Mesenchymal stem cell (in vitro differentiated cells and primary cell): Measurements from ENCODE around the gene CUX1.

Experiments
- DNase-seq: peaks from one replicate; pipeline ENCODE4 v3.0.0-alpha.2; 2013
- H2AFZ ChIP-seq: one replicate; pipeline ENCODE4 v1.6.1; 2013; ENCODE audit warnings: low read depth, mild to moderate bottlenecking, control low read depth, inconsistent platforms, low read length, moderate library complexity
- H2AK5ac ChIP-seq: 2 replicates; pipeline ENCODE4 v1.6.1; 2013; ENCODE audit warnings: low read length, moderate library complexity, mild to moderate bottlenecking, inconsistent platforms; ENCODE audit not compliant: severe bottlenecking
- H2BK120ac ChIP-seq: one replicate; pipeline ENCODE4 v1.6.1; 2013; ENCODE audit warnings: low read depth, mild to moderate bottlenecking, inconsistent platforms, low read length, moderate library complexity
- H2BK12ac ChIP-seq, 2 experiments: one replicate each; pipeline ENCODE4 v1.6.1; 2013; ENCODE audit warnings: inconsistent platforms in 2 of 2, low read length in 2 of 2, mild to moderate bottlenecking in 2 of 2, moderate library complexity in 2 of 2, control low read depth in 1 of 2
- H2BK15ac ChIP-seq: one replicate; pipeline ENCODE4 v1.6.1; 2013; ENCODE audit warnings: mild to moderate bottlenecking, low read depth, inconsistent platforms; ENCODE audit not compliant: poor library complexity, severe bottlenecking
- H2BK5ac ChIP-seq: 2 replicates; pipeline ENCODE4 v1.6.1; 2013; ENCODE audit warnings: low read depth, mild to moderate bottlenecking, low read length, control low read depth, inconsistent platforms; ENCODE audit not compliant: poor library complexity, severe bottlenecking
- H3K14ac ChIP-seq, 2 experiments: one replicate each; pipeline ENCODE4 v1.6.1; 2013; ENCODE audit warnings: inconsistent platforms in 2 of 2, low read length in 2 of 2, control low read depth in 1 of 2, mild to moderate bottlenecking in 1 of 2, moderate library complexity in 1 of 2
- H3K18ac ChIP-seq, 2 experiments: one replicate each; pipeline ENCODE4 v1.6.1; 2013; ENCODE audit warnings: inconsistent platforms in 2 of 2, low read length in 2 of 2, control low read depth in 1 of 2, low read depth in 1 of 2, mild to moderate bottlenecking in 1 of 2
- H3K23ac ChIP-seq, 2 experiments: one replicate each; pipeline ENCODE4 v1.6.1; 2013; ENCODE audit warnings: inconsistent platforms in 2 of 2, low read length in 2 of 2, mild to moderate bottlenecking in 2 of 2, moderate library complexity in 2 of 2, control low read depth in 1 of 2
- H3K27ac ChIP-seq: 2 replicates; pipeline ENCODE4 v1.5.1; 2013; ENCODE audit warnings: mild to moderate bottlenecking, moderate library complexity, low read length, control low read depth, inconsistent platforms; ENCODE audit not compliant: poor library complexity, severe bottlenecking
- H3K27me3 ChIP-seq, 2 experiments: 2 replicates each; pipeline versions ENCODE4 v1.6.1 to v1.7.0; 2013; ENCODE audit warnings: low read length in 2 of 2, mild to moderate bottlenecking in 2 of 2, moderate library complexity in 2 of 2, control low read depth in 1 of 2, inconsistent platforms in 1 of 2; ENCODE audit not compliant: control insufficient read depth in 1 of 2, insufficient read depth in 1 of 2
- H3K36me3 ChIP-seq, 2 experiments: 2 replicates each; pipeline versions ENCODE4 v1.6.1 to v1.7.0; 2013; ENCODE audit warnings: low read length in 2 of 2, control low read depth in 1 of 2, inconsistent platforms in 1 of 2, low read depth in 1 of 2, mild to moderate bottlenecking in 1 of 2; ENCODE audit not compliant: insufficient read depth in 2 of 2, control insufficient read depth in 1 of 2
- H3K4ac ChIP-seq, 2 experiments: one replicate each; pipeline ENCODE4 v1.6.1; 2013; ENCODE audit warnings: inconsistent platforms in 2 of 2, low read length in 2 of 2, mild to moderate bottlenecking in 2 of 2, moderate library complexity in 2 of 2, control low read depth in 1 of 2, low read depth in 1 of 2
- H3K4me1 ChIP-seq: 2 replicates; pipeline ENCODE4 v1.6.1; 2013; ENCODE audit warnings: low read depth, low read length, control low read depth; ENCODE audit not compliant: control insufficient read depth, insufficient read depth
- H3K4me2 ChIP-seq: 2 replicates; pipeline ENCODE4 v1.6.1; 2013; ENCODE audit warnings: low read length, mild to moderate bottlenecking, inconsistent platforms; ENCODE audit not compliant: poor library complexity, severe bottlenecking
- H3K4me3 ChIP-seq, 2 experiments: 2 replicates each; pipeline versions ENCODE4 v1.5.1 to v1.7.0; 2013; ENCODE audit warnings: low read length in 2 of 2, mild to moderate bottlenecking in 2 of 2, control low read depth in 1 of 2, low read depth in 1 of 2; ENCODE audit not compliant: insufficient read depth in 1 of 2
- H3K79me1 ChIP-seq: replicated peaks from 2 replicates; pipeline ENCODE4 v1.6.1; 2013; ENCODE audit warnings: mild to moderate bottlenecking, control low read depth, low read length, inconsistent platforms; ENCODE audit not compliant: poor library complexity, severe bottlenecking
- H3K9ac ChIP-seq: 2 replicates; pipeline ENCODE4 v1.7.0; 2013; ENCODE audit warnings: mild to moderate bottlenecking, low read length, moderate library complexity
- H3K9me3 ChIP-seq: 2 replicates; pipeline ENCODE4 v1.7.0; 2013; ENCODE audit warnings: mild to moderate bottlenecking, low read length; ENCODE audit not compliant: control insufficient read depth
- H4K8ac ChIP-seq: one replicate; pipeline ENCODE4 v1.6.1; 2013; ENCODE audit warnings: inconsistent platforms, mild to moderate bottlenecking, low read length, moderate library complexity
- H4K91ac ChIP-seq: one replicate; pipeline ENCODE4 v1.6.1; 2013; ENCODE audit warnings: mild to moderate bottlenecking, low read length, inconsistent platforms
- WGBS: methylation state at CpG from one replicate; pipeline ENCODE4 v1.1.7; 2013; ENCODE audit warnings: mixed read lengths; 5-methylcytosine and 5-hydroxymethylcytosine counted together

Gene CUX1

DNA sequence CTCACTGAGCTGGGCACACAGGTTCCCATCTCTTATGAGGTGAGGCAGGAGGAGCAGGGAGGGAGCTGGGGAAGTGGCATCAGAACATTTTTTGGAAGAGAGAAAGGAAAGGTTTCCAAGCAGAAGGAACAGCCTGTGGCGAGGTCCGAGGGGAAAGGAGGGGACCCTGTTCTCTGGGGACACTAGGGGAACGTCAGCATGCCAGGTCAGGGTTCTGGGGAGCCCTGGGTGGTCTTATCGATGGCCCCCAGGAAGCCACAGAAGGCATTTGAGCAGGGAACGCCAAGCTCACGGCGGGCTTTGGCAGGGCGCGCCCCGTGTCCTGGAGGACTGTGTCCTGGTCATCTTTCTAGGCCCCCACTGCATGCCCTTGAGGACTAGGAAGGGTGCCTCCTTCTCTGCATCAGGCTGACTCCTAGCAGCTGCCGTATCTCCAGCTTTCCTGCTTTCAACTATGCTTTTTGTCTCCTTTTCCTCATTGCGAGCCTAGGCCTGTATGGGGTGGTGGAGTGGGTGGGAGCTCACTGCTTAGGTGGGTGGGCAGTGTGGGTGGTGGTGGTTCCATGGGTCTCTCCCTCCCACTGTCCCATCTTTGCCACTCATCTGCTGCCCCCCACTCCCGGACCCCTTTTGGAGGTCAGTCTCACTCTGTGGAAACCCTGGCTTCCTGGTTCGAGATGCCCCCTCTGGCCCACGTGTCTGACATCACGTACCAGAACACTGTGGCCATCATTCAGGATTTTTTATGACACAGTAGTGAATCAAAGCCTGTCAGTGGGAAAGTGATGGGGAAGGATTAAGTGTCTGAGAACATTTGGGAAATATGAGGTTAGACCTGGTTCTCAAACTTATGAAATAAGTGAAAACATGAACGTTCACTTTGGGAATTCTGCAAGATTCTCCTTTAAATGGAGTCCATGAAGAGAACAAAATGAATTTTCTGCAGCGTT is 89.1 kb downstream of the CUX1 start:
- Histone ChIP-seq H2BK5ac (no peak overlapping the region), H2BK15ac (no peak overlapping the region), H3K4me3 (no peak overlapping the region), H3K4me2 (no peak overlapping the region), H3K27me3 (no peaks in the 10 kb centered on the region), H2AFZ (no peak overlapping the region), H3K79me1 (peaks cover 57% of the 10 kb centered on the region), H2BK12ac (no peak overlapping the region), H2BK120ac (no peak overlapping the region), H3K9ac (no peak overlapping the region), H2AK5ac (no peak overlapping the region), H3K23ac (peak overlapping the region in 1 of 2 experiments; percentile 27), H4K8ac (no peak overlapping the region), H3K4ac (no peak overlapping the region), H3K4me1 (peaks cover 13% of the 10 kb centered on the region), H4K91ac (peak overlapping the region; percentile 54), H3K18ac (peak overlapping the region; percentile 41 to 49), H3K27ac (no peak overlapping the region), H3K36me3 (peaks cover 0 to 3% of the 10 kb centered on the region in 2 experiments), H3K14ac (no peak overlapping the region), H3K9me3 (no peaks in the 10 kb centered on the region)
- 94% methylated on average over 16 of the region's 18 CpGs for WGBS
- no peak for DNase-seq

DNA sequence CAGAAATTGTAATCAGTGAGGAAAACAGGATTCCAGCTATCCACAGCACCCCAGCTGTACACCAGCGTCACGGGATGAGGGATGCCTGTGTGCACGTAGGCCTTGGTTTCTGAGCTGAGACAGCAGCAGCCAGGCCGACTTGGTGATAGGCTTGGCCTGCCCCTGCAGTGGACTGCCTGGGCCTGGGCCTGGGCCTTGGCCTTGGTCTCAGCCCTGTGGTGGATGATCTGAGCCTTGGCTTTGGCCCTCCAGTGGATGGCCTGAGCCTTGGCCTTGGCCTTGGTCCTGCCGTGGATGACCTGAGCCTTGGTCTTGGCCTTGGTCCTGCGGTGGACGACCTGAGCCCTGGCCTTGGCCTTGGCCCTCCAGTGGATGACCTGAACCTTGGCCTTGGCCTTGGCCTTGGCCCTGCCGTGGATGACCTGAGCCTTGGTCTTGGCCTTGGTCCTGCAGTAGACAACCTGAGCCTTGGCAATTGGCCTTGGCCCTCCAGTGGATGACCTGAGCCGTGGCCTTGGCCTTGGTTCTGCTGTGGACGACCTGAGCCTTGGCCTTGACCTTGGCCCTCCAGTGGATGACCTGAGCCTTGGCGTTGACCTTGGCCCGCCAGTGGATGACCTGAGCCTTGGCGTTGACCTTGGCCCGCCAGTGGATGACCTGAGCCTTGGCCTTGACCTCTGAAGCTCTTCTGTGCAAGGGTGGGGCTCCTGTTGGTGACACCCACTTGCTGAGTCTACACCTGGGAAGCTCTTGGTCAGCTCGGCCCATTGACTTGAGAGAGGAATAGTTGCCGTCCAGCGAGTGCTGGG is 93.8 kb downstream of the CUX1 start:
- Histone ChIP-seq H3K23ac (no peak overlapping the region), H4K91ac (peak overlapping the region; percentile 83), H2BK12ac (peak overlapping the region; percentile 6 to 19), H3K79me1 (peaks cover 49% of the 10 kb centered on the region), H3K4me2 (no peak overlapping the region), H2AK5ac (no peak overlapping the region), H3K9me3 (no peaks in the 10 kb centered on the region), H3K4me1 (peaks cover 19% of the 10 kb centered on the region), H3K27ac (no peak overlapping the region), H3K4ac (no peak overlapping the region), H3K36me3 (peaks cover 3 to 9% of the 10 kb centered on the region in 2 experiments), H3K14ac (peak overlapping the region in 1 of 2 experiments; percentile 57), H4K8ac (peak overlapping the region; percentile 4), H3K4me3 (no peak overlapping the region), H2BK120ac (no peak overlapping the region), H3K18ac (peak overlapping the region in 1 of 2 experiments; percentile 22), H2BK15ac (no peak overlapping the region), H3K9ac (no peak overlapping the region), H2AFZ (no peak overlapping the region), H3K27me3 (no peaks in the 10 kb centered on the region), H2BK5ac (no peak overlapping the region)
- DNase-seq = no peak
- 96% methylated on average over 17 of the region's 17 CpGs for WGBS

DNA sequence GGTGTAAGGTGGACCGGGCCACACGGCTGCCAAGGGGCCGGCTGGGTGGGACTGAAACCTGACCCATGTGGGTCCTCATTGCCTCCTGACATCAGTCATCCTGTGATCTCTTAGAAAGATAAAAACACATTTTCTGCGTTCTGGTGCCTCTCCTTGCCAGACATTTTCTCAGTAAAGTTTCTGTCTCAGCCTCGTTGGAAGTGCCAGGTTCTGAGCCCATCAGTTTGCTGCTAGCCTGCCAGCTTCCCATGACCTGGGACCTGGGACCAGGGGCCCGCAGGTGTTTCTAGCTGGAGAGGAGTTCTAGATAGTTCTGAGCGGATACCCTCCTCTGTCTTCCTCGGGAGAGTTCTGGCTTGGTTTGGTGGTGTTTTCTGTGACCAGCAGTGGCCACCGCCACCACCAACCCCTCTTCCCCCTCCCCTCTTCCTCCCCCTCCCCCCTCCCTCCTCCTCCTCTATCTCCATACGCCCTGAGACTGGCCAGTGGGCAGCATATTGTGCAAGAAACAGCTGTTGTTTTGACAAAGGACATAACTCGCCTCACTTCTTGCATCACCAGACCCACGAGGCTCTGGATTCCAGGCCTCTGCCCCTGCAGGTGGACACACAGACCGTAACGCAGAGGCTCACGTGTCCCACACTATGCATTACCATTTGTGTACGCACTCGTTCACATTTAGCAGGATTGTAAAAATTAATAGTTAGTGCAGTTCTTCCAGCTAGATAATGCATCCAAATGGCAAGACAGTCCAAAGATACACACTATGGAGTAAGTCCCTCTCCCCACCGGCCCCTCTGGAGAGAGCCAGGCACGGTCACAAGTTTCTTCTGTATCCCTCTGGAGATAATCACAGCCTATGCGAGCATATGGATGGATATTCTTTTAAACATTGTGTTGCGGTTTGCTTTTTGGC is 94.6 kb downstream of the CUX1 start:
- Histone ChIP-seq H3K14ac (no peak overlapping the region), H2AK5ac (no peak overlapping the region), H3K18ac (no peak overlapping the region), H2AFZ (no peak overlapping the region), H3K27ac (peak overlapping the region; percentile 5), H3K4me3 (no peak overlapping the region), H2BK15ac (no peak overlapping the region), H3K4me1 (peaks cover 17% of the 10 kb centered on the region), H4K8ac (no peak overlapping the region), H4K91ac (no peak overlapping the region), H3K23ac (no peak overlapping the region), H2BK12ac (peak overlapping the region in 1 of 2 experiments; percentile 34), H3K4ac (peak overlapping the region in 1 of 2 experiments; percentile 26), H3K79me1 (peaks cover 45% of the 10 kb centered on the region), H3K27me3 (no peaks in the 10 kb centered on the region), H3K9ac (no peak overlapping the region), H2BK120ac (no peak overlapping the region), H3K9me3 (no peaks in the 10 kb centered on the region), H3K4me2 (no peak overlapping the region), H2BK5ac (no peak overlapping the region), H3K36me3 (peaks cover 5 to 17% of the 10 kb centered on the region in 2 experiments)
- WGBS = 66% methylated on average over 14 of the region's 21 CpGs
- peak; percentile 83 for DNase-seq
